Chondrocyte (in vitro differentiated cells): Measurements from ENCODE around the gene UNC13B. TPM values are rescaled to one million over a fixed set of nuclear protein-coding genes. Genes with fewer than 3 reads are reported as not detected.

ENCODE experiments used
- DNase-seq: peaks from one replicate; pipeline ENCODE4 v3.0.0; 2021; ENCODE audit warnings: mixed read lengths, low spot score
- H3K27ac Mint-ChIP-seq: one replicate; pipeline ENCODE4 v1.8.0; 2021; ENCODE audit warnings: mild to moderate bottlenecking, moderate library complexity, mixed read lengths; ENCODE audit not compliant: unreplicated experiment
- H3K27me3 Mint-ChIP-seq: 2 replicates; pipeline ENCODE4 v1.8.0; 2021; ENCODE audit warnings: low read depth, mixed read lengths
- H3K36me3 Mint-ChIP-seq: 2 replicates; pipeline ENCODE4 v1.8.0; 2021; ENCODE audit warnings: low read depth, mixed read lengths
- H3K4me1 Mint-ChIP-seq: 2 replicates; pipeline ENCODE4 v1.8.0; 2021; ENCODE audit warnings: low read depth, mild to moderate bottlenecking, mixed read lengths
- H3K4me3 Mint-ChIP-seq: one replicate; pipeline ENCODE4 v1.8.0; 2021; ENCODE audit warnings: mild to moderate bottlenecking, moderate library complexity, mixed read lengths; ENCODE audit not compliant: unreplicated experiment
- H3K9me3 Mint-ChIP-seq: 2 replicates; pipeline ENCODE4 v1.8.0; 2021; ENCODE audit warnings: low read depth, mixed read lengths
- total RNA-seq: library from RNA; stranded (reverse); gene quantifications from 3 replicates; pipeline ENCODE4 v1.2.1, GENCODE V29; 2021
- TF ChIP-seq, protein P1 (sequence below): fragments of 200-600 bp; sonication (generic); IDR thresholded peaks from 2 replicates; pipeline ENCODE4 v1.5.0; 2021; ENCODE audit warnings: antibody characterized with exemption, mild to moderate bottlenecking, moderate library complexity

Gene UNC13B
- total RNA-seq, 1 donor from 2014 or later = 32.8 TPM

DNA sequence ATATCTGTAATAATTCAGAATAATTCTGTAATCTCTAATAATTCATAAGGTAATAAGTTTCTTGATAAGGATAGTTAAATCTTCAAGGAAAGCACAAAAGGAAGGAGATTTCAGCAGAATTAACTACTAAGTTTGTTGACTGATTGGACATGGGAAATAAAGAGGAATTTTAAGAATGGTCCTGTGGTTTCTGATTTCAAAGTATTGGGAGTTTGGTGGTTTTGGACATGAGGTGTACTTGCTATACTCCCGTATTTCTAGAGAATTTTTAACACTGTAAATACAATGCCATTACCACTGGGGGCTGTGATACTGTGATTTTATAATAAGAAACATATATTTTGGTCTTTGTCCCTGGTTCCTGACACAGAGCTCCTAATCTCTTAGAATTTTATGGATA is 123.9 kb downstream of the UNC13B start:
- DNase-seq = no peak
- no peaks in the 10 kb centered on the region for H3K4me1 Mint-ChIP-seq
- no peaks in the 10 kb centered on the region for H3K9me3 Mint-ChIP-seq
- no peak overlapping the region for H3K4me3 Mint-ChIP-seq
- H3K36me3 Mint-ChIP-seq = no peaks in the 10 kb centered on the region
- H3K27ac Mint-ChIP-seq = no peak overlapping the region
- TF ChIP-seq, protein P1, sequence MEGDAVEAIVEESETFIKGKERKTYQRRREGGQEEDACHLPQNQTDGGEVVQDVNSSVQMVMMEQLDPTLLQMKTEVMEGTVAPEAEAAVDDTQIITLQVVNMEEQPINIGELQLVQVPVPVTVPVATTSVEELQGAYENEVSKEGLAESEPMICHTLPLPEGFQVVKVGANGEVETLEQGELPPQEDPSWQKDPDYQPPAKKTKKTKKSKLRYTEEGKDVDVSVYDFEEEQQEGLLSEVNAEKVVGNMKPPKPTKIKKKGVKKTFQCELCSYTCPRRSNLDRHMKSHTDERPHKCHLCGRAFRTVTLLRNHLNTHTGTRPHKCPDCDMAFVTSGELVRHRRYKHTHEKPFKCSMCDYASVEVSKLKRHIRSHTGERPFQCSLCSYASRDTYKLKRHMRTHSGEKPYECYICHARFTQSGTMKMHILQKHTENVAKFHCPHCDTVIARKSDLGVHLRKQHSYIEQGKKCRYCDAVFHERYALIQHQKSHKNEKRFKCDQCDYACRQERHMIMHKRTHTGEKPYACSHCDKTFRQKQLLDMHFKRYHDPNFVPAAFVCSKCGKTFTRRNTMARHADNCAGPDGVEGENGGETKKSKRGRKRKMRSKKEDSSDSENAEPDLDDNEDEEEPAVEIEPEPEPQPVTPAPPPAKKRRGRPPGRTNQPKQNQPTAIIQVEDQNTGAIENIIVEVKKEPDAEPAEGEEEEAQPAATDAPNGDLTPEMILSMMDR = no peak
- no peaks in the 10 kb centered on the region for H3K27me3 Mint-ChIP-seq

DNA sequence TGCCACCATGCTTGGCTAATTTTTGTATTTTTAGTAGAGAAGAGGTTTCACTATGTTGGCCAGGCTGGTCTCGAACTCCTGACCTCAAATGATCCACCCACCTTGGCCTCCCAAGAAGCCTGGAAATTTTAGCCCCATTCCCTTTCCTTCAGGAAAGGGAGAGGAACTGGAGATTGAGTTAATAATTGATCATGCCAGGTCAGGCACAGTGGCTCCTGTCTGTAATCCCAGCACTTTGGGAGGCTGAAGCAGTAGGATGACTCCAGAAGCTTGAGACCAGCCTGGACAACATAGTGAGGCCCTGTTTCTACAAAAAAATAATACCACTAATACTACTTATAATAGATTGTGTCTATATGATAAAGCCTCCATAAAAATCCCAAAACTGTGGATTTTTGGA is 124.6 kb downstream of the UNC13B start:
- H3K4me3 Mint-ChIP-seq = no peak overlapping the region
- H3K36me3 Mint-ChIP-seq = no peaks in the 10 kb centered on the region
- H3K27me3 Mint-ChIP-seq = no peaks in the 10 kb centered on the region
- no peaks in the 10 kb centered on the region for H3K4me1 Mint-ChIP-seq
- DNase-seq = no peak
- H3K9me3 Mint-ChIP-seq = no peaks in the 10 kb centered on the region
- H3K27ac Mint-ChIP-seq = no peak overlapping the region
- TF ChIP-seq, protein P1 = no peak

DNA sequence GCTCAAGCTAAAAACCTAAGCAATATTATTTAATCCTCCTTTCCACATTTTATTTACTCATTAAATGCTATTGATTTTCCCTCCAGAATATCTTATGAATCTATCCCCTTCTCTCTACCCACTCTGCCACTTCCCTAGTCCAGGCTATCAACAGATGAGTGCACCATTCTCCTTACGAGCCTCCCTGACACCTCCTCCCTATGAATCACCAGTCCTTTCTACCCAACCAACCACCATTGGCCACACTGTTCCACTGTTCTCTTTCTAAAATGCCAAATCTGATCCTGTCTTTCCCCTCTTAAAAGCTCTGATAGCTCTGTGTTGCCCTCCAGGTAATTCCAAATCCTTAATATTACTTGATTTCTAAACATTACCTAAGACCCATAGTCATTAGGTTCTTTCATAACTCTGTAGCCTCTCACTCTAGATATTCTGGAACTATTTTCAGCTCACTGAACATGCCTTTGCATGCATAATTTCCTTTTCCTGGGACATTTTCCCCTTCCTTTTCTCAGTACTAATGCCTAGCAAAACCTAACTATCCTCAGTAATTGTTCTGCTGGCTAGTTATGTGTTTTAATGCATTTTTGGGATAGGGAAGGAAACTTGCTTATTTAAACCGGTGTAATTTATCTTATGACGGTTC is 126.3 kb downstream of the UNC13B start:
- H3K27me3 Mint-ChIP-seq = no peaks in the 10 kb centered on the region
- no peak overlapping the region for H3K4me3 Mint-ChIP-seq
- H3K4me1 Mint-ChIP-seq = no peaks in the 10 kb centered on the region
- no peak for DNase-seq
- H3K9me3 Mint-ChIP-seq = no peaks in the 10 kb centered on the region
- H3K36me3 Mint-ChIP-seq = no peaks in the 10 kb centered on the region
- H3K27ac Mint-ChIP-seq = no peak overlapping the region
- TF ChIP-seq, protein P1 = no peak

DNA sequence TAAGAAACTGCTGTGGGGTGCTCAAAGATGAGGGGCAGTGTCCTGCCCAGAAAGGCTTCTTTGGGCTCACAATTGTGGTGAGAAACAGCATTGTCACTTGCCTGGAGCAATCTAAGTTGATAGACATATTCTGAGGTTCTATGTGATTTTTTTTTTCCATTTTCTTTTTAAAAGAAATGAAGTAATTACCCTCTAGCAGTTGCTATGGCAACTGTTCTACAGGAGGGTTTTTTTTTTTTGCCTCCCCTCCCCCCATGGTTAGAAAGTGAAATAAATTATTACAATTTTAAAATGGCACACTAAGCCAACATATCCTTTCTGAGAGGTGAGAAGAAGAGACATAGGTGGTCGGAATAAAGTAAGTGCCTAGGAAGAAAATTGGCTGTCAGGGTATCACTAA is 127.0 kb downstream of the UNC13B start:
- no peak overlapping the region for H3K27ac Mint-ChIP-seq
- no peaks in the 10 kb centered on the region for H3K9me3 Mint-ChIP-seq
- H3K4me1 Mint-ChIP-seq = no peaks in the 10 kb centered on the region
- no peak for DNase-seq
- no peak overlapping the region for H3K4me3 Mint-ChIP-seq
- no peaks in the 10 kb centered on the region for H3K27me3 Mint-ChIP-seq
- TF ChIP-seq, protein P1 = no peak
- H3K36me3 Mint-ChIP-seq = no peaks in the 10 kb centered on the region

DNA sequence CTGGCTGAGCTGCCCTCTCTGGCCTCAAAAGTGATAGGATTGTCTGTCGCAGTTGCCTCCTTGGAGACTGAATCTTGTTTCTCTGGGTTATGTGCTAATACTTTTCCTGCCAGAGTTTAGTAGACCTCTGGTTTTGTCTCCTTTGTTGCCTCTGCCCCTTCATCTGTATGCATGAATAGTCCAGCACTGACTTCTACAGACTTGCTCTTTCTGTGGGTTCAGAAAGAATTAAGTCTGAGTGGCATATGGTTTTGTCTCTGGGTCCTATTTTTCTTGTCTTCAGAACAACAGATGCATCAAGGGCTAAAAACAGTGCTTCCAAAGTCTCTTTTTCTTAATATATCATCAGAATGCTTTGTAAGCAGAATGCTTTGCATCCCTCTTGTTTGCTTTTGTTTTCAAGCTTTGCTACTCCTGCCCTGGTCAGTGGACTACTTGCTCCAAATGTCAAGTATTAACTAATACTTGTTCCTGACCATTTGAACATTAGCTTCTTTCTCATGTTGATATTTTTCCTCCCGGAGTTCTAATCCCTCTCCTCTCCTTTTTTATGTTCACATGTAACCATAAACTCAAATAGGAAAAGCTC is 131.7 kb downstream of the UNC13B start:
- no peak for DNase-seq
- TF ChIP-seq, protein P1 = no peak
- no peak overlapping the region for H3K27ac Mint-ChIP-seq
- H3K36me3 Mint-ChIP-seq = peaks cover 1% of the 10 kb centered on the region
- H3K27me3 Mint-ChIP-seq = no peaks in the 10 kb centered on the region
- H3K4me1 Mint-ChIP-seq = no peaks in the 10 kb centered on the region
- no peak overlapping the region for H3K4me3 Mint-ChIP-seq
- no peaks in the 10 kb centered on the region for H3K9me3 Mint-ChIP-seq
